Measurements from ENCODE around the gene YTHDF1.

YTHDF1 gene

GRCh38 chr20:63202811-63203526 lies 13.0 kb downstream of the YTHDF1 start:
- H3K36me3 ChIP-seq = peaks cover 91% of the 10 kb centered on the region
- no peak overlapping the region for H3K27ac ChIP-seq
- no peaks in the 10 kb centered on the region for H3K27me3 ChIP-seq
- H3K9me3 ChIP-seq = no peaks in the 10 kb centered on the region
- no peaks in the 10 kb centered on the region for H3K4me1 ChIP-seq (ENCODE audit: control insufficient read depth in 1 of 2, insufficient read depth in 1 of 2, low read depth in 1 of 2, low read length in 1 of 2)
- no peak overlapping the region for H3K4me3 ChIP-seq (ENCODE audit: low read depth in 1 of 2, low read length in 1 of 2)
- TF ChIP-seq CTCF (IDR thresholded peaks at IDR 0.05) = no peak

DNA sequence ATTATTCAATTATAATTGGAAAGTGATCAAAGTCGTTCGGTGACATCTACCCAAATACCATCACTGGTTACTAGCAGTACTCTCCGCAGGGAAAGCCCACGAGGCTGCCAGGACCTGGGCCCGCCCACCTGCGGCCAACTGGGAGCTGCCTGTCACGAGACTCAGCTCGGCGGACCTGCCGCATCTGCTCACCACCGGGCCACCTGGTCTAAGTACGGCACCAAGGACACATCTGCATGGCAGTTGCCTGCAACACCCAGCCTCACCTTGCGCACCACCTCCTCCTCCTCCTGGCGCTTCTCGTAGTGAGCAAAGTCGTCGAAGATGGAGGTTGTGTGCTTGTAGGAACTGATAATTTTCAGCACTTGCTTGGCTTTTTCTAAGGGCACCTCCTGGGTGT lies 13.9 kb downstream of the YTHDF1 start:
- peaks cover 92% of the 10 kb centered on the region for H3K36me3 ChIP-seq
- TF ChIP-seq CTCF (IDR thresholded peaks at IDR 0.05) = no peak
- no peak overlapping the region for H3K27ac ChIP-seq
- no peak overlapping the region for H3K4me3 ChIP-seq (ENCODE audit: low read depth in 1 of 2, low read length in 1 of 2)
- H3K9me3 ChIP-seq = no peaks in the 10 kb centered on the region
- no peaks in the 10 kb centered on the region for H3K27me3 ChIP-seq
- no peaks in the 10 kb centered on the region for H3K4me1 ChIP-seq (ENCODE audit: control insufficient read depth in 1 of 2, insufficient read depth in 1 of 2, low read depth in 1 of 2, low read length in 1 of 2)

- TF ChIP-seq CTCF (IDR thresholded peaks at IDR 0.05) = no peak
- Histone ChIP-seq H3K4me3 (ENCODE audit: low read depth in 1 of 2, low read length in 1 of 2) (no peak overlapping the region), H3K4me1 (ENCODE audit: control insufficient read depth in 1 of 2, insufficient read depth in 1 of 2, low read depth in 1 of 2, low read length in 1 of 2) (no peaks in the 10 kb centered on the region), H3K27ac (no peak overlapping the region), H3K36me3 (peaks cover 86% of the 10 kb centered on the region), H3K9me3 (peaks cover 6% of the 10 kb centered on the region), H3K27me3 (no peaks in the 10 kb centered on the region)
Observed at GRCh38 chr20:63198606-63199005, 17.3 kb downstream of the YTHDF1 start.

GRCh38 chr20:63196768-63197470 lies 19.0 kb downstream of the YTHDF1 start:
- H3K9me3 ChIP-seq = peaks cover 6% of the 10 kb centered on the region
- H3K4me3 ChIP-seq (ENCODE audit: low read depth in 1 of 2, low read length in 1 of 2) = no peak overlapping the region
- no peaks in the 10 kb centered on the region for H3K27me3 ChIP-seq
- no peak overlapping the region for H3K27ac ChIP-seq
- no peaks in the 10 kb centered on the region for H3K4me1 ChIP-seq (ENCODE audit: control insufficient read depth in 1 of 2, insufficient read depth in 1 of 2, low read depth in 1 of 2, low read length in 1 of 2)
- TF ChIP-seq CTCF (IDR thresholded peaks at IDR 0.05) = no peak
- H3K36me3 ChIP-seq = peaks cover 69% of the 10 kb centered on the region

- H3K9me3 ChIP-seq = peaks cover 6% of the 10 kb centered on the region
- no peaks in the 10 kb centered on the region for H3K4me1 ChIP-seq (ENCODE audit: control insufficient read depth in 1 of 2, insufficient read depth in 1 of 2, low read depth in 1 of 2, low read length in 1 of 2)
- no peak overlapping the region for H3K27ac ChIP-seq
- H3K4me3 ChIP-seq (ENCODE audit: low read depth in 1 of 2, low read length in 1 of 2) = no peak overlapping the region
- no peak for TF ChIP-seq CTCF (IDR thresholded peaks at IDR 0.05)
- no peaks in the 10 kb centered on the region for H3K27me3 ChIP-seq
- H3K36me3 ChIP-seq = peaks cover 52% of the 10 kb centered on the region
Observed at GRCh38 chr20:63194797-63195173, 21.1 kb downstream of the YTHDF1 start.
